ENCODE results near the gene AIF1L.

Gene AIF1L

GRCh38 chr9:131117121-131117761 is 20.9 kb downstream of the AIF1L start:
- no peaks in the 10 kb centered on the region for H3K79me2 ChIP-seq (ENCODE audit: low read length)
- DNase-seq = no peak
- no peak overlapping the region for H3K4me2 ChIP-seq (ENCODE audit: low read depth, low read length)
- no peaks in the 10 kb centered on the region for H3K36me3 ChIP-seq (replicated peaks; ENCODE audit: insufficient read depth, low read length)
- H3K27ac ChIP-seq (ENCODE audit: low read length) = no peak overlapping the region
- no peaks in the 10 kb centered on the region for H3K4me1 ChIP-seq (ENCODE audit: low read length)
- H3F3A ChIP-seq (ENCODE audit: insufficient read depth, low read length) = no peaks in the 10 kb centered on the region
- no peak overlapping the region for H3K4me3 ChIP-seq (ENCODE audit: low read length)
- no peaks in the 10 kb centered on the region for H3K9me2 ChIP-seq (replicated peaks; ENCODE audit: insufficient read depth, low read length)
- no peaks in the 10 kb centered on the region for H3K9me3 ChIP-seq (replicated peaks; ENCODE audit: insufficient read depth, low read length)
- no peak overlapping the region for H3K9ac ChIP-seq (ENCODE audit: low read length)
- peaks cover 86% of the 10 kb centered on the region for H3K27me3 ChIP-seq (replicated peaks; ENCODE audit: insufficient read depth, low read length)
- TF ChIP-seq EZH2phosphoT487 (IDR thresholded peaks at IDR 0.05; ENCODE audit: low read length) (no peak), CTCF (IDR thresholded peaks at IDR 0.05; ENCODE audit: low read length) (no peak), EZH2 (optimal IDR thresholded peaks at IDR 0.05; ENCODE audit: low read depth, low read length) (no peak)
- H4K20me1 ChIP-seq (ENCODE audit: insufficient read depth, low read length) = no peaks in the 10 kb centered on the region
- no peak overlapping the region for H2AFZ ChIP-seq (ENCODE audit: low read length)

- H3K27ac ChIP-seq (ENCODE audit: low read length) = no peak overlapping the region
- no peak overlapping the region for H2AFZ ChIP-seq (ENCODE audit: low read length)
- no peaks in the 10 kb centered on the region for H3K4me1 ChIP-seq (ENCODE audit: low read length)
- H3K9me2 ChIP-seq (replicated peaks; ENCODE audit: insufficient read depth, low read length) = no peaks in the 10 kb centered on the region
- no peaks in the 10 kb centered on the region for H4K20me1 ChIP-seq (ENCODE audit: insufficient read depth, low read length)
- TF ChIP-seq EZH2phosphoT487 (IDR thresholded peaks at IDR 0.05; ENCODE audit: low read length) (no peak), CTCF (IDR thresholded peaks at IDR 0.05; ENCODE audit: low read length) (no peak), EZH2 (optimal IDR thresholded peaks at IDR 0.05; ENCODE audit: low read depth, low read length) (no peak)
- H3K79me2 ChIP-seq (ENCODE audit: low read length) = no peaks in the 10 kb centered on the region
- no peak overlapping the region for H3K4me2 ChIP-seq (ENCODE audit: low read depth, low read length)
- DNase-seq = no peak
- no peak overlapping the region for H3K4me3 ChIP-seq (ENCODE audit: low read length)
- no peaks in the 10 kb centered on the region for H3F3A ChIP-seq (ENCODE audit: insufficient read depth, low read length)
- H3K27me3 ChIP-seq (replicated peaks; ENCODE audit: insufficient read depth, low read length) = peaks cover 81% of the 10 kb centered on the region
- no peaks in the 10 kb centered on the region for H3K36me3 ChIP-seq (replicated peaks; ENCODE audit: insufficient read depth, low read length)
- no peak overlapping the region for H3K9ac ChIP-seq (ENCODE audit: low read length)
- no peaks in the 10 kb centered on the region for H3K9me3 ChIP-seq (replicated peaks; ENCODE audit: insufficient read depth, low read length)
Observed at GRCh38 chr9:131117762-131118145, 21.4 kb downstream of the AIF1L start.

- H3K27ac ChIP-seq (ENCODE audit: low read length) = no peak overlapping the region
- H3K36me3 ChIP-seq (replicated peaks; ENCODE audit: insufficient read depth, low read length) = no peaks in the 10 kb centered on the region
- H3K4me2 ChIP-seq (ENCODE audit: low read depth, low read length) = no peak overlapping the region
- no peak overlapping the region for H2AFZ ChIP-seq (ENCODE audit: low read length)
- no peak overlapping the region for H3K9ac ChIP-seq (ENCODE audit: low read length)
- no peaks in the 10 kb centered on the region for H3K4me1 ChIP-seq (ENCODE audit: low read length)
- no peaks in the 10 kb centered on the region for H3K79me2 ChIP-seq (ENCODE audit: low read length)
- no peaks in the 10 kb centered on the region for H3K9me2 ChIP-seq (replicated peaks; ENCODE audit: insufficient read depth, low read length)
- no peak for DNase-seq
- H3K9me3 ChIP-seq (replicated peaks; ENCODE audit: insufficient read depth, low read length) = no peaks in the 10 kb centered on the region
- TF ChIP-seq CTCF (IDR thresholded peaks at IDR 0.05; ENCODE audit: low read length) (no peak), EZH2 (optimal IDR thresholded peaks at IDR 0.05; ENCODE audit: low read depth, low read length) (no peak), EZH2phosphoT487 (IDR thresholded peaks at IDR 0.05; ENCODE audit: low read length) (no peak)
- H3K4me3 ChIP-seq (ENCODE audit: low read length) = no peak overlapping the region
- no peaks in the 10 kb centered on the region for H3F3A ChIP-seq (ENCODE audit: insufficient read depth, low read length)
- H3K27me3 ChIP-seq (replicated peaks; ENCODE audit: insufficient read depth, low read length) = peaks cover 62% of the 10 kb centered on the region
- no peaks in the 10 kb centered on the region for H4K20me1 ChIP-seq (ENCODE audit: insufficient read depth, low read length)
Observed at GRCh38 chr9:131119600-131119999, 23.3 kb downstream of the AIF1L start.

All from MM.1S (cell line).